ENCODE results near the gene CCDC90B. TPM values are rescaled to one million over a fixed set of nuclear protein-coding genes. Genes with fewer than 3 reads are reported as not detected.
A peak's percentile ranks its signal among the peaks of the same experiment; 100 is the strongest.
"Not testable (repeated sequence)": the region's sequence is repeated elsewhere in the genome, so short reads cannot be mapped to it uniquely, and the experiment has no call there.

CCDC90B gene
- polyA plus RNA-seq, 1 of the 3 experiments (the other 2 are of a cell fraction), result 47.9 TPM

DNA sequence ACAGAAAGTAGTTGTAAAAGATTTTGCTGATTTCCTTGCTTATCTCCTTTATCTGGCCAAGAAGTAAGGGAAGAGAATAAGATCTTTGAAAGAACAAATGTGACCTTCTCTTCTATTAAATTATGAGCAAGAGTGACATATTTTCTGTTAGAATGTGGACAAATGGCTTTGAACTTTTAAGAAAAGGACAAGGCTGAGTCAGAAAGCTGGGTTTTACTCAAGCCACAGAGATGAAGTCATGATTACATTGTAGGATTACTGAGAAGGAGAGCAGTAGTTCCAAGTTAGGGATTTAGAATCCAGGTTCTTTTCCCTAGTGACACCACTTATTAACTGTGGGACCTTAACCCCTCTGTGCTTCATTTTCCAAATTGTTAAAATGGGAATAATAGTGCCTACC lies 13.5 kb downstream of the CCDC90B start (continued):
- TF ChIP-seq, protein P1, sequence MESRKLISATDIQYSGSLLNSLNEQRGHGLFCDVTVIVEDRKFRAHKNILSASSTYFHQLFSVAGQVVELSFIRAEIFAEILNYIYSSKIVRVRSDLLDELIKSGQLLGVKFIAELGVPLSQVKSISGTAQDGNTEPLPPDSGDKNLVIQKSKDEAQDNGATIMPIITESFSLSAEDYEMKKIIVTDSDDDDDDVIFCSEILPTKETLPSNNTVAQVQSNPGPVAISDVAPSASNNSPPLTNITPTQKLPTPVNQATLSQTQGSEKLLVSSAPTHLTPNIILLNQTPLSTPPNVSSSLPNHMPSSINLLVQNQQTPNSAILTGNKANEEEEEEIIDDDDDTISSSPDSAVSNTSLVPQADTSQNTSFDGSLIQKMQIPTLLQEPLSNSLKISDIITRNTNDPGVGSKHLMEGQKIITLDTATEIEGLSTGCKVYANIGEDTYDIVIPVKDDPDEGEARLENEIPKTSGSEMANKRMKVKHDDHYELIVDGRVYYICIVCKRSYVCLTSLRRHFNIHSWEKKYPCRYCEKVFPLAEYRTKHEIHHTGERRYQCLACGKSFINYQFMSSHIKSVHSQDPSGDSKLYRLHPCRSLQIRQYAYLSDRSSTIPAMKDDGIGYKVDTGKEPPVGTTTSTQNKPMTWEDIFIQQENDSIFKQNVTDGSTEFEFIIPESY (IDR thresholded peaks at IDR 0.05; ENCODE audit: borderline replicate concordance, low read depth), result no peak
- TF ChIP-seq JUND (IDR thresholded peaks at IDR 0.05) (peak; percentile 78), RFX5 (IDR thresholded peaks at IDR 0.05; ENCODE audit: low read length) (no peak), FOXM1 (IDR thresholded peaks at IDR 0.05; ENCODE audit: low read depth) (no peak), EP300 (IDR thresholded peaks at IDR 0.05; ENCODE audit: borderline replicate concordance in 1 of 2, low read depth in 1 of 2, low read length in 1 of 2) (no peak), GATA2 (CRISPR knock-in tag; IDR thresholded peaks at IDR 0.05) (no peak), MEF2A (IDR thresholded peaks at IDR 0.05; ENCODE audit: borderline replicate concordance, low read depth) (no peak), SIN3A (IDR thresholded peaks at IDR 0.05; ENCODE audit: borderline replicate concordance, low read depth, low read length) (no peak), IRF3 (IDR thresholded peaks at IDR 0.05; ENCODE audit: low read depth, low read length) (no peak), NRF1 (IDR thresholded peaks at IDR 0.05; ENCODE audit: low read depth, low read length) (no peak), ELF1 (IDR thresholded peaks at IDR 0.05) (no peak), EZH2phosphoT487 (IDR thresholded peaks at IDR 0.05; ENCODE audit: borderline replicate concordance, low read depth) (no peak), GABPA (IDR thresholded peaks at IDR 0.05; ENCODE audit: low read depth) (no peak), TCF12 (IDR thresholded peaks at IDR 0.05) (peak; percentile 53), USF1 (IDR thresholded peaks at IDR 0.05; ENCODE audit: borderline replicate concordance, low read depth) (no peak)

GRCh38 chr11:83271734-83272133 lies 14.4 kb downstream of the CCDC90B start:
- peaks cover 19% of the 10 kb centered on the region for H4K20me1 ChIP-seq (ENCODE audit: insufficient read depth)
- peaks cover 37% of the 10 kb centered on the region for H3F3A ChIP-seq (replicated peaks; ENCODE audit: insufficient read depth)
- H3K4me3 ChIP-seq (ENCODE audit: low read depth in 2 of 2, low read length in 1 of 2); H3K27ac ChIP-seq (ENCODE audit: low read depth in 2 of 2, low read length in 1 of 2); H2AFZ ChIP-seq (ENCODE audit: low read depth); H3K4me2 ChIP-seq; H3K9me3 ChIP-seq; CTCF ChIA-PET; DNase-seq; H3K9me2 ChIP-seq; H3K4me1 ChIP-seq (ENCODE audit: control insufficient read depth in 1 of 2, insufficient read depth in 2 of 2, low read depth in 1 of 2, low read length in 1 of 2); H3K9ac ChIP-seq; POLR2A ChIA-PET; H3K27me3 ChIP-seq (ENCODE audit: insufficient read depth): not testable (repeated sequence)
- peaks cover 59% of the 10 kb centered on the region for H3K79me2 ChIP-seq (ENCODE audit: insufficient read depth)
- WGBS (ENCODE audit: low lambda C conversion rate), result 98% methylated on average over 5 of the region's 5 CpGs
- peaks cover 39 to 64% of the 10 kb centered on the region in 2 experiments for H3K36me3 ChIP-seq (replicated peaks in 1 of 2; ENCODE audit: control insufficient read depth in 1 of 2, insufficient read depth in 2 of 2, low read length in 1 of 2)

DNA sequence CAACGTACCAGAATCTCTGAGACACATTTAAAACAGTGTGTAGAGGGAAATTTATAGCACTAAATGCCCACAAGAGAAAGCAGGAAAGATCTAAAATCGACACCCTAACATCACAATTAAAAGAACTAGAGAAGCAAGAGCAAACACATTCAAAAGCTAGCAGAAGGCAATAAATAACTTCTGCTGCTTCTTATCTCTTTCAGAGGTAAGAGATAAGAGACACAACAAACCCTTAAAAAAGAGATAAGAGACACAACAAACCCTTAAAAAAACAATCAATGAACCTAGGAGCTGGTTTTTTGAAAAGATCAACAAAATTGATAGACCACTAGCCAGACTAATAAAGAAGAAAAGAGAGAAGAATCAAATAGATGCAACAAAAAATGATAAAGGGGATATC lies 17.1 kb downstream of the CCDC90B start:
- H3K4me1 ChIP-seq (ENCODE audit: control insufficient read depth in 1 of 2, insufficient read depth in 2 of 2, low read depth in 1 of 2, low read length in 1 of 2); H3K9me2 ChIP-seq; H3K4me2 ChIP-seq; H3K9me3 ChIP-seq; H2AFZ ChIP-seq (ENCODE audit: low read depth); H3K9ac ChIP-seq; H3K4me3 ChIP-seq (ENCODE audit: low read depth in 2 of 2, low read length in 1 of 2); H3K27ac ChIP-seq (ENCODE audit: low read depth in 2 of 2, low read length in 1 of 2); DNase-seq; POLR2A ChIA-PET; H3K27me3 ChIP-seq (ENCODE audit: insufficient read depth): not testable (repeated sequence)
- Histone ChIP-seq H4K20me1 (ENCODE audit: insufficient read depth) (peaks cover 19% of the 10 kb centered on the region), H3K79me2 (ENCODE audit: insufficient read depth) (peaks cover 58% of the 10 kb centered on the region), H3K36me3 (replicated peaks in 1 of 2; ENCODE audit: control insufficient read depth in 1 of 2, insufficient read depth in 2 of 2, low read length in 1 of 2) (peaks cover 36 to 53% of the 10 kb centered on the region in 2 experiments), H3F3A (replicated peaks; ENCODE audit: insufficient read depth) (peaks cover 16% of the 10 kb centered on the region)
- CTCF ChIA-PET, result interaction anchor here (1.9 kb wide), 1 partner anchor 19 kb away, joined by 5 read pairs; no protein-coding TSS in a partner anchor
- WGBS (ENCODE audit: low lambda C conversion rate), result 73% methylated on average over 2 of the region's 2 CpGs

All from SK-N-SH (cell line).